Neural progenitor cell (in vitro differentiated cells): ENCODE measurements around the gene EPGN.

ENCODE experiments used
- EZH2 ChIP-seq: fragments of 200-600 bp; sonication (generic); IDR thresholded peaks from 2 replicates; pipeline ENCODE4 v1.6.1; 2017; ENCODE audit warnings: antibody characterized with exemption, mild to moderate bottlenecking, moderate library complexity
- EZH2phosphoT487 ChIP-seq: fragments of 200-600 bp; sonication (generic); IDR thresholded peaks from 2 replicates; pipeline ENCODE4 v1.6.1; 2017; ENCODE audit warnings: antibody characterized with exemption
- TF ChIP-seq, protein P1 (sequence below): fragments of 200-600 bp; sonication (generic); IDR thresholded peaks from 2 replicates; pipeline ENCODE4 v1.5.1; 2017; ENCODE audit warnings: antibody characterized with exemption, mild to moderate bottlenecking

DNA sequence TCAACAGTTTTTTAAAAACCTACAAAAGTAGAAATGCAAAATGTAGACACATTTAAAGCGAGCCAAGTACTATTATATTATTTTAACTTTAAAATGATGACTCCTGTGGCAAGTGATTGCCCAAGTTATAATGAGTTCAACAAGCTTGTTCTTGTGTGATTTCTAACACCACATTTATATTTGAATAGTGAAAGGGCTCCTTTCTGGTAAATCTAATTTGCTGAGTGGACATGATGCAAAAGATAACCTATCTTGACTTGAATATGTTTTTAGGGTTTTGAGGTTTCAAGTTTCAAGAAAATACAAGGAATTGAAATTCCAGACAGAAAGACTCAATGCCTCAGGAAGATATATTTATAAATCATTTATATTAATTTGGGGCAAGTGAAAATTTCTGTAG, 1.1 kb upstream of the EPGN start:
- TF ChIP-seq, protein P1, sequence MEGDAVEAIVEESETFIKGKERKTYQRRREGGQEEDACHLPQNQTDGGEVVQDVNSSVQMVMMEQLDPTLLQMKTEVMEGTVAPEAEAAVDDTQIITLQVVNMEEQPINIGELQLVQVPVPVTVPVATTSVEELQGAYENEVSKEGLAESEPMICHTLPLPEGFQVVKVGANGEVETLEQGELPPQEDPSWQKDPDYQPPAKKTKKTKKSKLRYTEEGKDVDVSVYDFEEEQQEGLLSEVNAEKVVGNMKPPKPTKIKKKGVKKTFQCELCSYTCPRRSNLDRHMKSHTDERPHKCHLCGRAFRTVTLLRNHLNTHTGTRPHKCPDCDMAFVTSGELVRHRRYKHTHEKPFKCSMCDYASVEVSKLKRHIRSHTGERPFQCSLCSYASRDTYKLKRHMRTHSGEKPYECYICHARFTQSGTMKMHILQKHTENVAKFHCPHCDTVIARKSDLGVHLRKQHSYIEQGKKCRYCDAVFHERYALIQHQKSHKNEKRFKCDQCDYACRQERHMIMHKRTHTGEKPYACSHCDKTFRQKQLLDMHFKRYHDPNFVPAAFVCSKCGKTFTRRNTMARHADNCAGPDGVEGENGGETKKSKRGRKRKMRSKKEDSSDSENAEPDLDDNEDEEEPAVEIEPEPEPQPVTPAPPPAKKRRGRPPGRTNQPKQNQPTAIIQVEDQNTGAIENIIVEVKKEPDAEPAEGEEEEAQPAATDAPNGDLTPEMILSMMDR: no peak
- TF ChIP-seq EZH2 (no peak), EZH2phosphoT487 (no peak)
